NK-92 treated with Interleukin-12 subunit alpha and Interleukin-12 subunit beta, amount 100 ng/mL, for 24 hours (cell line): Measurements from ENCODE around the gene TPX2.
"Not testable (repeated sequence)": the region's sequence is repeated elsewhere in the genome, so short reads cannot be mapped to it uniquely, and the experiment has no call there.

Experiments used
- DNase-seq: peaks from one replicate; lab custom pipeline; 2025; lab: John Stamatoyannopoulos, UW

Gene TPX2

GRCh38 chr20:31814142-31814541, 75.1 kb downstream of the TPX2 start:
- not testable (repeated sequence) for DNase-seq

DNA sequence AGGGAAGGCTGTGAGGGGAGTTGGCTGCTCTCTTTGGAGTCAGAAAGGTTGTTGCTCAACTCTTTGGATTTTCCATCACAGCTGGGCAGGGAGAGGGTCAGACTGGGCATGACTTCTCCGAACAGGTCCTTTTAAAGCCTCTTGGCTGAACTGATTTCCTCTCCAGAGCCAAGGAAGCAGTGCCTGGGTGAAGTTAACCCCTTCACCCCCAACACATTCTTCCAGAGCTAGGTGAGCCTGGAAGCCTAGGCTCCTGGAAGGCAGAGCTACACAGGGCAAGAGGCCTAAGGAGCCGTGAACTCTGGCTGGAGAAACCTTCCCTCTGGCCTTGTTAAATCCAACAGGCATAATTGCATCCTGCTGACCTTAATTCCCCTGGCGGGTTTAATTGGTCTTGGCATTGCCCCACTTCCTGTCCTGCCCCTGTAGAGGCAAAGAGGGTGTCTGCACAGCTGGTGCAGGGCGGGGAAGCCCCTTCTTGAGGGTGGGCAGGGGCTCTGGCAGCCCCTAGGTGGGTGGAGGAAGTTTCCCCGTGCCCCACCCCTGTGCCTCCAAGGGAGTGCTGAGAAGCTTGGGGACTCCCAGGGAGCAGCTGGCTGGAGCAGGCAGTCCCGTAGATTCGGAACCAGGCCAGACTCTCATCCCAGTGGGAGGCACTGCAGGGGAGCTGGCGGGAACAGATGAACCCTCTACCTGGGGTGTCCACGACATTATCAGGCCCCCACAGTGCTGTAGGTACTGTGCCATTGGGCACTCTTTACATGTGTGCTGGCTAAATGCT, 76.5 kb downstream of the TPX2 start:
- no peak for DNase-seq

DNA sequence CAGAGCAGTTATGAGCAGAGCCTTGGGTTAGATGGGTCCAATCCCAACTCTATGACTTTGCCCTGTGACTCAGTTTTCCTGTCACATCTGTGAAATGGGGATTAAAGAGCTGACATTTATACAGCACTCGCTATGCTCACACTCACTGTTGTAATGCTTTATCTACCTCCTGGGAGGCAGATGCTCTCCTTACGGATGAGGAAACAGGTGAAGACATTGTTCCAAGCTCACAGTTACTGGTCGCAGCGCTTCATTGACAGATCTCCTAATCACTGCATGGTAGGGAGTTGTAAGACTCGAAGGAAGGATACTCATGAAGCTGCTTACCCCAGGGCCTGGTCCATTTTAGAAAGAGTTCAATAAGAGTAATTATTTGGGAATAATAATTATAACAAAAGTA, 77.1 kb downstream of the TPX2 start:
- no peak for DNase-seq

DNA sequence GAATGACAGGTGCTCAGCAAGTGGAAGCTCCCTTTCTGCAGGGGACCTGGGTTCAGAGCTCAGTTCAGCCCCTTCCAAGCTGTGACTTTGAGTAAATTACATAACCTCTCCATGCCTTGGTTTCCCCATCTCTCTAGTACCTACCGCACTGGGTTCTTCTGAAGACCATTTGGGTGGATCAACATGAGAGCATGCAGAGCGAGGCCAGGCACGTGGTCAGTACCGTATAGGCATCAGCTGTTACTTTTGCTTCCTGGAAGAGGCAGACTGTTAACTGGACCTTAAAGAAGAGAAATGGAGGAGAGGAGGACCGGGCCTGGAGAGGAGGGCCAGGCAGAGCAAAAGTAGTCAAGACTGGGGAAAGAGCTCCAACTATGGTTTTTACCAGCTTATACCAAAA, 78.4 kb downstream of the TPX2 start:
- no peak for DNase-seq

DNA sequence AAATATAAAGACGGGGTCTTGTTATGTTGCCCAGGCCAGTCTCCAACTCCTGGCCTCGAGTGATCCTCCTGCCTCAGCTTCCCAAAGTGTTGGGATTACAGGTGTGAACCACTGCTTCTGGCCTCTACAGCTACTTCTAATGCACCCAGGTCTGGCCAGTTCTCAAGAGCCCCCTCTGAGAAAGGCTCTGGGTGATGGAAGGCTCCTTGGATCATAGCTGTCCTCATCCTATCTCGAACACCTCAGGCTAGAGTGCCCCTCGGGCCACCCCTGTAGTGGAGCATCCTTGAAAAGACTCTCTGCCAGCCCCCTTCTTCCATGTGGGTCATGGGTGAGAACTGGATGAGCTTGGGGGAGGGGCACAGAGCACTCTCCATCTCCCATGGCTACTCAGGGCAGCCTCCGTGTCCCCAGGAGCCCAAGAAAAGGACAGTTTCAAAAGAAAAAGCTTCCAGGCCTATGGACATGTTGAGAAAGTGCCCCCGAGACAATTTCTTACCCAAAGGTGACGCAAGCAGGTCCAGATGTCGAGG, 79.4 kb downstream of the TPX2 start:
- no peak for DNase-seq

- DNase-seq, result no peak
Measured at GRCh38 chr20:31819083-31819784, 80.1 kb downstream of the TPX2 start, which contains the start of gene MYLK2. TSS of gene MYLK2 (plus strand) at chr20:31819356. CDS start at chr20:31819581, 225 bp downstream.

GRCh38 chr20:31820228-31820627, 81.1 kb downstream of the TPX2 start:
- DNase-seq, result no peak

DNA sequence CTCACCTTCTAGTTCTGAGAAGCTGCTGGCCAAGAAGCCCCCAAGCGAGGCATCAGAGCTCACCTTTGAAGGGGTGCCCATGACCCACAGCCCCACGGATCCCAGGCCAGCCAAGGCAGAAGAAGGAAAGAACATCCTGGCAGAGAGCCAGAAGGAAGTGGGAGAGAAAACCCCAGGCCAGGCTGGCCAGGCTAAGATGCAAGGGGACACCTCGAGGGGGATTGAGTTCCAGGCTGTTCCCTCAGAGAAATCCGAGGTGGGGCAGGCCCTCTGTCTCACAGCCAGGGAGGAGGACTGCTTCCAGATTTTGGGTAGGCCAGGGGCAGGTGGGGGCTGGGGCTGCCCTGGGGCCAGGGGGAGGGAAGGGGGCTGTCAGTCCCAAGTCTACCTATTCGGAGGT, 82.3 kb downstream of the TPX2 start:
- no peak for DNase-seq

- peak; percentile 55 for DNase-seq
Measured at GRCh38 chr20:31822421-31823330, 83.6 kb downstream of the TPX2 start.

GRCh38 chr20:31823360-31824124, 84.5 kb downstream of the TPX2 start:
- DNase-seq, result no peak

DNA sequence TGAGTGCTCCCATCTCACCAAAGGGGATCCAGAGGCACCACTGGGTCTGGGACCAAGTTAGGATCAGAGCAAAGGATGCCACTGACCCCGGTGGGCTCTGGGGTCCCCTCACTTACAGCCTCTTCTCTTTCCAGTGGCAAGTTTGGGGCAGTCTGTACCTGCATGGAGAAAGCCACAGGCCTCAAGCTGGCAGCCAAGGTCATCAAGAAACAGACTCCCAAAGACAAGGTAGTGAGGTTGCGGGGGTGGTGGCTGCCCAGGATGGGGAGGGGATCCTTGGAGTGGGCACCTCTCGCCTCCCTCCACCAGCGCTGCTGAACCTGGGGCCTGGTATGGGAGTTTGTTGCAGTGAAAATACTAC, 85.0 kb downstream of the TPX2 start:
- DNase-seq, result no peak

GRCh38 chr20:31824554-31825313, 85.6 kb downstream of the TPX2 start:
- DNase-seq, result no peak

GRCh38 chr20:31826074-31826473, 87.0 kb downstream of the TPX2 start:
- DNase-seq, result no peak

- DNase-seq, result no peak
Measured at GRCh38 chr20:31827059-31827458, 88.0 kb downstream of the TPX2 start.

DNA sequence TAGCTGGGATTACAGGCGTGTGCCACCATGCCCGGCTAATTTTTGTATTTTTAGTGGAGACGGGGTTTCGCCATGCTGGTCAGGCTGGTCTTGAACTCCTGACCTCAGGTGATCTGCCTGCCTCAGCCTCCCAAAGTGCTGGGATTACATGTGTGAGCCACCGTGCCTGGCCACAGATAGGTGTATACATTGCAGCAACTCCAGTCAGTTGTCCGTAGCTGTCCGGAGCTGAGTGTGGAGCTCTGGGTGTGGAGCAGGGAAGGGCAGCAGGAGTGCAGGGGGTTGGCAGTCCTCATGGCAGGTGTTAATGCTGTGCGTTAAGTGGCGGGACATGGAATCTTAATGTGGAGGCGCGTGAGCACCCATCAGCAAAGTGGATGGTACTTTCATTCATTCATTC, 88.9 kb downstream of the TPX2 start:
- DNase-seq, result not testable (repeated sequence)

- DNase-seq, result no peak
Measured at GRCh38 chr20:31829731-31830130, 90.6 kb downstream of the TPX2 start.

DNA sequence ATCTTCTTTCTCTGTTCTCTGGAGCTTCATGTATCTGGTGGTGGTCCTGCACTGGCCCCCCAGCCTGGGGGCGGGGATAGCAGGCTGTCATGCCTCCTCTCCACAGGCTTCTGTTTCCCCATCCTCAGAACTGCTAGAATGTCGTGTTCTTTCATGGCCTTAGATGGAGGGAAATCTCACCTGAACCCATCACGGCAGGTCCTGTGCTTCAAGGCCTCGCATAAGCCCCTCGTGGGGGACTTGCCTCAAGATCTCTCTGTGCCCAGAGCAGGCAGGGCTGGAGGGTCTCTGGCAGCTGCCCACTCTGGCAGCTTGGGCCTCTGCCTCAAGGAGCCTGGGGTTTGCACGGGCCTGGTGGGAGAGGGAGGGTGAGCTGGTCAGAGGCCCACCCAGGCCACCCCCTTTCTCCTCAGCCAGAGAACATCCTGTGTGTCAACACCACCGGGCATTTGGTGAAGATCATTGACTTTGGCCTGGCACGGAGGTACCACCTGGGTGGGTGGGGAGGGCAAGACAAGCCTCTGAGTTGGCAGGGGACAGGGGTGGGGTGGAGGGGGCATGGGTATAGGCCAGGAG, 91.4 kb downstream of the TPX2 start:
- no peak for DNase-seq

DNA sequence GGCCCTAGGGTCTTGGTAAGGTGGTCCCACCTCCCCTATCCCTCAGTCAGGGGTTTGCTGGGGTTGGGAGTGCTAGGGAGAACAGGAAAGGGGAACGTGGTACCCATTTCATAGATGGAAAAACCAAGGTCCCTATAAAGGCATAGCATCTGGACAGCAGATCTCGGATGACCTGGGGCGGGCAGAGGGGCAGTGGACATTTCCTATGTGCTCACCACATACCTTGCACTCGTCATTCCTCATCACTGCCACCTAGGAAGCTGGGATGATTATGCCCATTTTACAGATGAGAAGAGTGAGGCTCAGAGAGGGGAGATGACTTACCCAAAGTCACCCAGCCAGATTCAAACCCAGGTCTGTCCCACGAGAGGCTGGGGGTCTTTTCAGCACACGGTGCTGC, 92.1 kb downstream of the TPX2 start:
- DNase-seq, result no peak

- no peak for DNase-seq
Measured at GRCh38 chr20:31831771-31832306, 92.7 kb downstream of the TPX2 start.
